Peyer's patch (tissue), 4 donors: ENCODE measurements around the gene ASAP2. TPM values are rescaled to one million over a fixed set of nuclear protein-coding genes. Genes with fewer than 3 reads are reported as not detected.

Experiments used
- DNase-seq, 3 donors: peaks; one replicate each; pipeline ENCODE4 v3.0.0-alpha.2; 2017 to 2019
- H3K27ac ChIP-seq, 4 donors: fragments of 200-600 bp; sonication (generic); one replicate each; pipeline ENCODE4 v1.5.1; 2016 to 2019
- H3K27me3 ChIP-seq, 2 donors: fragments of 200-600 bp; sonication (generic); one replicate each; pipeline ENCODE4 v1.5.1; 2019
- H3K36me3 ChIP-seq, 3 donors: fragments of 200-600 bp; sonication (generic); one replicate each; pipeline ENCODE4 v1.5.1; 2016 to 2019
- H3K4me1 ChIP-seq, 4 donors: fragments of 200-600 bp; sonication (generic); one replicate each; pipeline ENCODE4 v1.5.1; 2016 to 2019
- H3K4me3 ChIP-seq, 4 donors: fragments of 200-600 bp; sonication (generic); 1 replicate in 3 of 4; 2 replicates in 1 of 4; pipeline ENCODE4 v1.5.1; 2016 to 2019; ENCODE audit warnings: mild to moderate bottlenecking in 1 of 4
- H3K9me3 ChIP-seq, 4 donors: fragments of 200-600 bp; sonication (generic); one replicate each; pipeline ENCODE4 v1.5.1; 2016 to 2019; ENCODE audit warnings: mild to moderate bottlenecking in 1 of 4
- CTCF ChIP-seq, 6 experiments: fragments of 450-650 bp in 4 of 6; fragments of 200-600 bp in 2 of 6; sonication (generic) in 1 of 6; IDR thresholded peaks; one replicate each; pipeline ENCODE4 v1.5.1; 2017 to 2019; ENCODE audit warnings: antibody characterized with exemption in 6 of 6, mild to moderate bottlenecking in 3 of 6, moderate library complexity in 1 of 6
- POLR2A ChIP-seq, 2 donors: fragments of 450-650 bp; IDR thresholded peaks; one replicate each; pipeline ENCODE4 v1.5.1; 2017; ENCODE audit warnings: antibody characterized with exemption in 2 of 2, mild to moderate bottlenecking in 2 of 2, moderate library complexity in 2 of 2
- total RNA-seq, 4 donors: library from RNA; depleted of rRNA; stranded (reverse); fragments of >200 nt; gene quantifications; one replicate each; pipeline ENCODE4 v1.1.0, GENCODE V29; 2016

Gene ASAP2
- total RNA-seq, 4 donors from 2014 or later: 30.6 to 59.4 (median 37.8) TPM

GRCh38 chr2:9199716-9200632, 6.6 kb upstream of the ASAP2 start:
- Histone ChIP-seq H3K27me3 (no peaks in the 10 kb centered on the region), H3K9me3 (no peaks in the 10 kb centered on the region), H3K27ac (no peak overlapping the region), H3K4me3 (no peak overlapping the region), H3K4me1 (no peaks in the 10 kb centered on the region), H3K36me3 (no peaks in the 10 kb centered on the region)
- DNase-seq: no peak
- TF ChIP-seq POLR2A (IDR thresholded peaks at IDR 0.05) (no peak), CTCF (IDR thresholded peaks at IDR 0.05) (no peak)

GRCh38 chr2:9200633-9201015, 6.0 kb upstream of the ASAP2 start:
- H3K4me1 ChIP-seq: peaks cover 0 to 2% (median 0%) of the 10 kb centered on the region in 4 donors
- no peaks in the 10 kb centered on the region for H3K9me3 ChIP-seq
- no peak for TF ChIP-seq POLR2A (IDR thresholded peaks at IDR 0.05)
- TF ChIP-seq CTCF (IDR thresholded peaks at IDR 0.05): no peak
- no peak for DNase-seq
- no peak overlapping the region for H3K4me3 ChIP-seq
- H3K27ac ChIP-seq: no peak overlapping the region
- no peaks in the 10 kb centered on the region for H3K27me3 ChIP-seq
- no peaks in the 10 kb centered on the region for H3K36me3 ChIP-seq

GRCh38 chr2:9201185-9201891, 5.3 kb upstream of the ASAP2 start:
- no peak overlapping the region for H3K27ac ChIP-seq
- TF ChIP-seq CTCF (IDR thresholded peaks at IDR 0.05) (no peak), POLR2A (IDR thresholded peaks at IDR 0.05) (no peak)

DNA sequence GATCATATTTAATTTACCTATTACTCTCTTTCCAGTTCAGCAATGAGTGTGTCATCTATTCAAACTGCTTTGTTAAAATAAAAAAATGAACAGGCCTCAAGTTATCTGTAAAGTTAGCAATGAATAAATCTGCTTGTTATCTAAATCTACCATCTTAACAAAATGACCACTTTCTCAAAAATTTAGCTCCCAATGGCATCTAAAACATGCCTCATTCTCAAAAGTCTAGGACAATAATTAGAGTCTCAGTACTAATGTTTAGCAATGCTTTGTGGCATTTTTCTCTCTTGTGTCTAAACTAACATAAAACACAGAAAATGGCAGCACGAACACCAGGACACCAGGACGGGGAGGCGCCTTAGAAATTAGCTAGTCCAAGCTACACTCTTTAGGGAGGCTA, 3.6 kb upstream of the ASAP2 start:
- TF ChIP-seq POLR2A (IDR thresholded peaks at IDR 0.05) (no peak), CTCF (IDR thresholded peaks at IDR 0.05) (no peak)
- Histone ChIP-seq H3K4me1 (peaks cover 0 to 9% (median 3%) of the 10 kb centered on the region in 4 donors), H3K36me3 (no peaks in the 10 kb centered on the region), H3K27ac (no peak overlapping the region), H3K27me3 (no peaks in the 10 kb centered on the region), H3K9me3 (no peaks in the 10 kb centered on the region), H3K4me3 (no peak overlapping the region)
- DNase-seq: no peak

More at GRCh38 chr2:9201185-9201891, 5.3 kb upstream of the ASAP2 start:
- Histone ChIP-seq H3K4me1 (peaks cover 0 to 5% (median 0%) of the 10 kb centered on the region in 4 donors), H3K9me3 (no peaks in the 10 kb centered on the region), H3K27me3 (no peaks in the 10 kb centered on the region), H3K4me3 (no peak overlapping the region), H3K36me3 (no peaks in the 10 kb centered on the region)
- no peak for DNase-seq

- no peaks in the 10 kb centered on the region for H3K36me3 ChIP-seq
- no peak overlapping the region for H3K4me3 ChIP-seq
- H3K27ac ChIP-seq: no peak overlapping the region
- H3K9me3 ChIP-seq: no peaks in the 10 kb centered on the region
- H3K4me1 ChIP-seq: peaks cover 0 to 12% (median 4%) of the 10 kb centered on the region in 4 donors
- no peak for TF ChIP-seq POLR2A (IDR thresholded peaks at IDR 0.05)
- no peak for TF ChIP-seq CTCF (IDR thresholded peaks at IDR 0.05)
- DNase-seq: no peak
- no peaks in the 10 kb centered on the region for H3K27me3 ChIP-seq
Measured at GRCh38 chr2:9203876-9204275, 2.7 kb upstream of the ASAP2 start.
